OCI-LY1 (cell line): ENCODE data around the gene UTF1.

ENCODE experiments used
- CTCF ChIP-seq: fragments of 200-600 bp; sonication (generic), shearing (Covaris generic); IDR thresholded peaks from 2 replicates; pipeline ENCODE4 v1.5.1; 2017; ENCODE audit warnings: mild to moderate bottlenecking, antibody characterized with exemption, low read length, moderate library complexity, mixed read lengths
- EZH2 ChIP-seq: fragments of 200-600 bp; sonication (generic), shearing (Covaris generic); IDR thresholded peaks from 2 replicates; pipeline ENCODE4 v1.8.0; 2017; ENCODE audit warnings: borderline replicate concordance, mixed run types, mild to moderate bottlenecking, antibody characterized with exemption, low read length, moderate library complexity, mixed read lengths

- TF ChIP-seq CTCF, result no peak
- TF ChIP-seq EZH2, result no peak
These were observed 19.4 kb upstream of the UTF1 start for GRCh38 chr10:133210398-133211140.
